Stimulated activated CD8-positive, alpha-beta memory T cell treated with anti-CD3 and anti-CD28 coated beads, Interleukin-15, amount 100 ng/mL, for 1 hour (primary cell): Measurements from ENCODE around the gene PBLD.
"Not testable (repeated sequence)": the region's sequence is repeated elsewhere in the genome, so short reads cannot be mapped to it uniquely, and the experiment has no call there.

Experiments used
- DNase-seq: peaks from one replicate; pipeline ENCODE4 v3.0.0-alpha.2; 2020; ENCODE audit warnings: low read depth

Gene PBLD

DNA sequence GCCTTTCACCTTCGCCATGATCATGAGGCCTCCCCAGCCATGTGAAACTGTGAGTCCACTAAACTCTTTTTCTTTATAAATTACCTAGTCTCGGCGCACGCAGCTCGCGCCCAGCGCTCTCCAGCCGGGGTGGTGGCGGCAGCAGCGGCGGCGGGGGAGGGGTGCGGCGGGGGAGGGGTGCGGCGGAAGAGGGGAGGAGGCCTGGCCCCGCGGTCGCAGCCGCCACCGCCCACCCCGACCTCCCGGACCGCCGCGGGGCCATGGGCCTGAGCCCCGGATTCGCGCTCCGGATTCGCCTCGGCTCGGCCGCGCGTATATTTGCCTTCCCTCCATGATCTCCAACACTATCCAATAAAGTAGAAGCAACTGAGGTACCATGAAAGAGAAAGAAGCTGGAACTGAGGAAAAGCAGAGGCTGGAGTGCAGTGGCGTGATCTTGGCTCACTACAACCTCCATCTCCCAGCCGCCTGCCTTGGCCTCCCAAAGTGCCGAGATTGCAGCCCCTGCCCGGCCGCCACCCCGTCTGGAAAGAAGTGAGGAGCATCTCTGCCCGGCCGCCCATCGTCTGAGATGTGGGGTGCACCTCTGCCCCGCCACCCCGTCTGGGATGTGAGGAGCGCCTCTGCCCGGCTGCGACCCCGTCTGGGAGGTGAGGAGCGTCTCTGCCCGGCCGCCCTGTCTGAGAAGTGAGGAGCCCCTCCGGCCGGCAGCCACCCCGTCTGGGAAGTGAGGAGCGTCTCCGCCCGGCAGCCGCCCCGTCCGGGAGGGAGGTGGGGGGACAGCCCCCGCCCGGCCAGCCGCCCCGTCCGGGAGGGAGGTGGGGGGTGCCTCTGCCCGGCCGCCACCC is 53.6 kb downstream of the PBLD start:
- DNase-seq, result not testable (repeated sequence)

DNA sequence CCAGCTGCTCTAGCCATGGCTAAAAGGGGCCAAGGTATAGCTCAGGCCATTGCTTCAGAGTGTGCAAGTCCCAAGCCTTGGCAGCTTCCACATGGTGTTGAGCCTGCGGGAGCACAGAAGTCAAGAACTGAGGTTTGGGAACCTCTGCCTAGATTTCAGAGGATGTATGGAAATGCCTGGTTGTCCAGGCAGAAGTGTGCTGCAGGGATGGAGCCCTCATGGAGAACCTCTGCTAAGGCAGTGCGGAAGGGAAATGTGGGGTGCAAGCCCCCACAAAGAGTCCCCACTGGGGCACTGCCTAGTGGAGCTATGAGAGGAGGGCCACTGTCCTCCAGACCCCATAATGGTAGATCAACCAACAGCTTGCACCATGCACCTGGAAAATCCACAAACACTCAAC is 54.9 kb downstream of the PBLD start:
- not testable (repeated sequence) for DNase-seq

DNA sequence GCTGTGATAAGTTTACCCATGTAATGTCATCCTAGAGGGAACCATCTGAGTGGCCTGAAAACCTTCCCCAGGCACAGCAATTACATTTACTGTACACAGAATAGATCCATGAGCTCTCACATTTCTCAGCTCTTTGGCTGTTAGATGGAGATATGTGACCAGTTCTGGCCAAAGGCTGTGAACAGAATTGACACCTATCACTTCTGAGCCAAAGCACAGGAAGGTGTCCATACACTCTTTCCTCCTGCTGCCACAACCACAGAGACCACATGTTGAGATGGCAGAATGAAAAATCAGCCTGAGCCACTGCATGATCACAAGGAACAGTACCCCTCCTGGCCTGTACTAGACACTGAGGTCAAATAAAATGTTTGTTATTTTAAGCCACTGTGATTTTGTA is 56.5 kb downstream of the PBLD start:
- DNase-seq, result no peak

DNA sequence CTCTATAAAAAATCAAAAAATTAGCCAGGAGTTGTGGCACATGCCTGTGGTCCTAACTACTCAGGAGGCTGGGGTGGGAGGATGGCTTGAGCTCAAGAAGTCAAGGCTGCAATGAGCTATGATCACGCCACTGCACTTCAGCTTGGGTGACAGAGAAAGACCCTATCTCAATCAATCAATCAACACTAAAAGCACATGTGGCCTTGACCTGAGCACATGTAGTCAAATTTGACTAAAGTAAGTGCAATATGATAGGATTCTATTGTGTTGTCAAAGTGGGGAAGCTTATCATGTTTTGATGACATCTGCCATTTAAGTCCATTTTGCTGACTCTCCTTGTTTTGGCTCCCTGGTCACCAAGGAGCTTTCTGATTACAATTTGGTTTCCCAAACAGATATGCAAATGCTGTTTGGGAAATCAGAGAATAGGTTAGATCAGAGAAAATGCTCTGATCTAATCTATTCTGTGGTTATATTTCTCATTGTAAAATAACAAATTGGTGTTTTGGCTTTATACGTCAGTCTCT is 57.1 kb downstream of the PBLD start:
- no peak for DNase-seq

DNA sequence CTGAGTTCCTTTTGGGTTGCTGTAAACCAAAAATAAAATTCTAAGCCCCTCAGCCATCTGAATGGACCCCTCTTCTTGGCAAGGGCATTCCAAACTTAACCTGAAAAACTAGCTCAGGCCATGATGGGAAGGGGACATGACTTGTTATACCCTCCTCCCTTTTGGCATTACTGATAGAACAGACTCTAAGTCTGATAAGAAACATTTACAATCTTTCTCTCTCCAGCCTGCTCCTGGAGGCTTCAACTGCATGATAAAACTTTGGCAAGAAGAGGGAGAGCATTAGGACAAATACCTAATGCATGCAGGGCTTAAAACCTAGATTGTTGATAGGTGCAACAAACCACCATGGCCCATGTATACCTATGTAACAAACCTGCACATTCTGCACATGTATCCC is 59.9 kb downstream of the PBLD start:
- DNase-seq, result no peak

DNA sequence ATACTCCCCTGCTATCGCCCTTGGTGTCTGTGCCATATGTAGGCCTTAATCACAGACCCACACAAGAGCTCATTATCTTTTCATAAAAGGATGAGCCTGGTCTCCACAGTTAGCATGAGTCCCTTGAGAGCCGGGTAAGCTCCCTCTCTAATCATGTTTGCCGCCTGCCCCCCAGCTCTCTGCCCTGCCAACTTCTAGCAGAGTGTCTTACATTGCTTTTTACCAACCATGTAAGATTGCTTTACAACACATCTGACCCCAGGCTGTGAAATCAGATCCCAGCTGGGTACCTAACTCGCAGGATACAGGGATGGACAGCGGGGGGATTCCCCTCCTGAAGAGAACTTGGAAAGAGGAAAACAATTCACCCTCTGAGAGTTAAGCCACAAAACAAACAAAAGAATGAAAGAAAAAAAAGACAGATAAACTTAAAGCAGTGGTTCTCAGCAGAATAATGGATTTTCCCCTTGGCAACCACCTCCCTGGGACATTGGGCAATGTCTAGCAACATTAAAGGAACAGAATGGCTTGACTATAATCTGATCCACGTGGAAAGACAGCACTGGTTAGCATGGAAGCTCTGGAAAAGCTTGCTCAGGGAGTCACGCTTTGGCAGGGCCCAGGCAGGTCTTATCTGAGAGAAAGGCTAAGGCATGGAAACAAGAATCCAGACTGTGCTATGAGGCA is 61.4 kb downstream of the PBLD start:
- no peak for DNase-seq

DNA sequence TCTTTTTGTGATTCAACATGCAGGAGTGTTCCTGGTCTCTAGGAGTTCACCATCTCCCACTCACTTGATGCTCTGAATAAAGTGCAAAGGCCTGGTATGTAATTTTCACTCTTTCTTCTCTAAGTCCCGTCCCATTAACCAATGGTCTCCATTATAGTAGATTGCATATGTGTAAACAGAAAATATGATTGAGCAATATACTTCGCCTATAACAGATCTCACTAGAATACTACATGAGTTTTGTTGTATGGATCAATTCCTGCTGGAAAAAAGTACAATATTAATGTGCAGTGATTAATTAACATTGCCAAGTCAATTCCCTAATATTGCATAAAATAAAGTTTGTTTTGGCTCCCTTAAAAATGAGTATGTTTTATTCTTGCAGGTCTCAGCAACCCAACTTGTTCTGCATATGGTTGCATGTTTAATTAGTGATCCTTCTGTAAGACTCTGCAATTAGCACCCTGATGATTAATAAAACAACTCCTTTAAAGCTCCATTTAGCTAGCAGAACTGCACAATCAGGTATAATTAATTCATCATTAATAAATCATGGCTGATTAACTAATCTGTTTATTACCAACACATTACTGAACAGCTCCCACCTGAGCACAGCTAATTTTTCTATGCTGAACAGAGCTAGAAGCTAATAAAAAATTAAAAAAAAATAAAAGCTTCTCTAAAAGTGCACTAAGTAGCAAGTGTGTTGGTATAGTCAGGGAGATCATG is 63.0 kb downstream of the PBLD start:
- DNase-seq, result no peak

DNA sequence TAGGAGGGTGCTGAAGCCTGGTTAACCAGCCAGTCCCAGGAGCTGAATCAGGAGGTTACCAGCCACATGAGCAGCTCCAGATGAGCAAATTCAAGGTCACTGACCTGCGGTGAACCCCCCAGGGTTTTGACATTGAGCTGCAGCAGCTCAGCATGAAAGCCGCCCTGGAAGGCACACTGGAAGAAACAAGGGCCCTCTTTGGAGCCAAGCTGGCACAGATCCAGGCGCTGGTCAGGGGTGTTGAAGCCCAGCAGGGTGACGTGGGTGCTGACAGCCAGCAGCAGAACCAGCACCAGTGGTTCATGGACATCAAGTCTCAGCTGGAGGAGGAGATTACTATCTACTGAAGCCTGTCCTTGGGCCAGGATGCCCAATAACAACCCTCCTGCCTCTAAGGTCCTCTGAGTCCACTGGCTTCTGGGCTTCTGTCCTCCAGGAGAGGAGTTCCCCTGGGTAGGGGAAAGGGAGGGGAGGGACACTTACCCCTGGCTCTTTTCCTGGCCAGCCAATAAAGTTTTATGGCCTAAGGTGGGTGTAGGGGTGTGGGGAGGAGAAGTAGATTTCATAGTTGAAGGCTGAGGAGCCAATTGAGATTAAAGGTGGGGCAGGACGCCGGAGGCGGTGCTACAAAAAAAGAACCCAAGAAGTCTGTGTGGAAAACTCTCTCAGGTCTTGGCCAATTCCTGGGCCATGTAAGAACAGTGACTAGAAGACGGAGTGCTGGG is 71.4 kb downstream of the PBLD start:
- DNase-seq, result no peak

DNA sequence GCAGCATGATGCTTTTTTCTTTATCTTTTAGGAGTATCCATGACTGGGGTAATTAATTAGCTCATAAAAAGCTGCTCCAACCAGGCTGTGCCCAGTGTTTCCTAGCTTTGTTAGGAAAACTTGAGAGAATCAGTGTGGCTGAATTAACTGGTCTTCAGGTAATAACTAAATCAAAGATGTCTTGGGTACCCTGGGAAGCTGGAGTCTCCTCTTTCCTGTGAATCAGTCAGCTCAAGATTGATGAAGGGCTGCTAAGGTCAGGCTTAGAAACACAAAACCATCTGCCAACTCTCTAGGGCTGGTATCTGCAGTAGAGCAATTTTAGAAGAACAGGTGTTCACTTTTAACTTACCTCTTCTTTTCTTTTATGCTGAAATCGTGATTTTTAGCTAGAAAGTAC is 79.4 kb downstream of the PBLD start:
- DNase-seq, result no peak

DNA sequence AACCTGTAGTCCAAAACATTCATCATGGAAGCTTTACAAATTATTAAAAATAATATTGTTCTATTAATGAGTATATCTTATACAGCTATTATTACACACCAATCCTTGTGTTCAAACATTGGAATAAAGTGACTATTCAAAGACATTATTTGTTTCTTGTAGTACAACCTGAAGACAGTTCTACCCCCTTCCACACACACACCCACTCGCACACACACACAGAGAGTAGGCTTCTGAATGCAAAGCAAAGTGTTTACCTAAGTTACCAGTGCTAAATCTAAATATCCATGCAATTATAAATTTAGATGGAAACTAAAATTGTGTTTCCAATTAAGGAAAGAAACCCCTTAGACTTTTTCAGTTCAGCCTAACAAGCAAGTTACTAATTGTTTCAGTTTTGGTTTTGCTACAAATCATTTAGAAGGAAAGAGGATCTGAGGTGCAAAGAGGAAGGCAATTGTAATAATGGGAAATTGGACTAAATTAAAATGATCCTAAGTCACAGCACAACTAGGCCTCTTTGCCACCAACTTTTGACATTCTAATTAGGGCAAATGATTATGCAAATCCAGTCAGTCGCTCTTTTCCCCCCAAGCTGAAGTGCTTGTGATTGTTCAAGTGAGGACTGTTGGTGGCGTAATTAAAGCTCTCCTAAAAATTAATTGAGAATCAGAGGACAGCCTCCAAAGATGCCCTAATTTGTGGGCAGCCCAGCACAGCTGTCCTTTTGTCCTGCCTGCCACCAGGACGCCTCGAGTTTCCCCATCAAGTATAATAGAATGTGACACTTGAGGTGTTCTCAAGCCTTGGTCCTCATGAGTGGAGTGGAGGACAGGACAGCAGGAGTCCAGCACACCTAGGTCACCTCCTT is 80.9 kb downstream of the PBLD start:
- DNase-seq, result no peak

DNA sequence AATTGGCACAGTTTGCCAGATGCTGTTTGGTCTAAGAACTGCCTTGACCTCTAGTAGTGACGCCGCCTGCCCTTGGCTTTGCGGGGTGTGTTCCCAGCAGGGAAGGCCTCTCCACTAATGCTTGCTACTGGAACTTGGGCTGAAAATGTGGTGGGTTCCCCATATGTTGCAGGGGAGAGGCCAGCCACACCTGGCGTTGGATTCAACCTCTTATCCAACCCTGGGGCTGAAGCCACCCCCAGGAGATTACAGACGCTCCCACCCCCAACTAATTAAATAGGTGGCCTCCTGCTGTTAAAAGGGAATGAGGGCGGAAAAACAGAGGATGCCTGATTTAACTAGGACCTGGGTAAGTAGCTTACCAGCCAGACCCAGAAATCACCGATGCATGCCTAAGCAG is 81.6 kb downstream of the PBLD start:
- DNase-seq, result no peak

DNA sequence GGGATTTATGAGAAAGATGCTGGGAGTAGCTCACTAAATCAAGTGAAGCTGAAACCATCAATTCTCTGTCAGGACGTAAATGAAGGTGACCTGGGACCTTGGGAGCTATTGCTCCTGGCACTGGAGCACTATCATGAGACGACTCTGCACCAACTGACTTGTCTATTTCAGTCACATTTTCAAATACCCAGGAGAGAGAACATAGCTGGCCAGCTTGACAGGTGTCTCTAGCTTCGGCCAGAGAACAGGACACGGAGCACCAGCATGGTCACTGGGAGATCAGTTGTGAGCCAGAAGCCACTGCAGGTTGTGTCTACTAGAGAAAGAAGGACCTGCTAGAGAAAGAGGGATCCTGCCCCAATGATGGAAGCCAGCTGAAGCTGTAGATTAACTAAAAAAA is 83.4 kb downstream of the PBLD start:
- DNase-seq, result no peak

DNA sequence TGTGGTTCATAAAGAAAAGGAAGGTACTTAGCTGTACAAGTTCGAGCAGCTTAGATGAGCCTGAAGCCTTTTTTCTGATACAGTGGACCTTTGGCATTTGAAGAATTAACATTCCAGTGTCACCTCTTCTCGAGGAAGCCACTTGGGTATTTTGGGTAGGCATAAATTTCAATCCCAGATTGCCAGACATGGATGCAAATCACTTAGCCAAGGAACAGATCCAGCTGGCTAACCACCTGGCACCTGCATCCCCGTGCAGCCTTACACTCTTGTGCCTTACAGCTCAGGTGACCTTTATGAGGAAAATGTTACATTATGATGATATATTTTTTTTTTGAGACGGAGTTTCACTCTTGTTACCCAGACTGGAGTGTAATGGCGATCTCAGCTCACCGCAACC is 84.8 kb downstream of the PBLD start:
- no peak for DNase-seq

DNA sequence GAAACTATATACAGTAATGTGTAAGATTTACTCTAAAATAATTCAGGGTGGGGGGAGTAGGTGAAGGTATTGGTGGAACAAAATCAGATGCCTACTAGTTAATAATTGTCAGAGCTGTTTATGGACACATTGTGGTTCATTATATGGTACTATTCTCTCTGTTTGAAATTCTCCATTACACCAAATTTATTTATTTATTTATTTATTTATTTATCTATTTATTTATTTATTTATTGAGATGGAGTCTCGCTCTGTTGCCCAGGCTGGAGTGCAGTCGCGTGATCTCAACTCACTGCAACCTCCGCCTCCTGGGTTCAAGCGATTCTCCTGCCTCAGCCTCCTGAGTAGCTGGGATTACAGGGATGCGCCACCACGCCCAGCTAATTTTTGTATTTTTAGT is 86.3 kb downstream of the PBLD start:
- not testable (repeated sequence) for DNase-seq

DNA sequence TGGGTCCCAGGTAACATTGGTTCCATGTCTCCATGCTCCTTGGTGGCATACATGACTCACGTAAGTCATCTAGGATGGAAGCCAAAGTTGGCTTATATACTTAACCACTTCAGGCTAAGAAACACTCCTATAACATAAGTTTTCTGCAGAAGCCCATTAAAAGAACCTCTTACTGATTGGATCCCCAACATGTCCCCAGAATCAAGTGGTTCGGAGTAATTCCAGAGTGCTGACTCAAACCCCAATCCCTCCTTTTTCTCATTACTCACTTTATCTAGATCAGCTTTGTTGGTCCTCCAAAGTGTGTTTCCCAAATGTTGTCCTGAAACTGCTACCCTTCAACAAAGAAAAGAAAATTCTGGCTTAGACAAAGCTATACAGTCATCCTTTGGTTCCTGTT is 90.7 kb downstream of the PBLD start:
- no peak for DNase-seq

DNA sequence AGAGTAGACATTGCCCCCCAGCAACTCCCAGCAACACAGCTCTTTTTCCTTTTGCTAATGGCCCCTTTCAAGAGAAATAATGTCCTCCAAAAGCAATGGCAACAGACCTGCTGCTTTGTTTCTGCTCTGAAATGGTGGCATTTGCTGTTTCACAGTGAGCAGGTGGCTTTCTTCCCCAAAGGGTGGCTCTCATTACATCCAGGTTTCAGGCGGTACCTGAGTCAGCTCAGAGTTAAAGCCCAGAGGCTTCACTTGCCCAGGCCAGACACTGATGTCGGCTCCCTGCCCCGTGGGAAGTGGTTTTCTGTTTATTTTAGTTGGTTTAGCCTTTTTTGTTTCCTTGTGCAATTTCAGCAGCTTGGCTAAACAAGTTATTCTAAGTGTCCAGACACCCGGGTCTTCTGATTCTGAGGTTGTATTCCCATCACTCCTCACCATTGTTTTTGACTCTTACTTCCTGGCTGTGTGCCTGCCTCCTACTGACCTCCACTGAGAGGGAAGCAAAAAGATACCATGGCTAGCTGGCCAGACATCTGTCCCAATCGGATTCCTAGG is 93.1 kb downstream of the PBLD start:
- DNase-seq, result no peak

DNA sequence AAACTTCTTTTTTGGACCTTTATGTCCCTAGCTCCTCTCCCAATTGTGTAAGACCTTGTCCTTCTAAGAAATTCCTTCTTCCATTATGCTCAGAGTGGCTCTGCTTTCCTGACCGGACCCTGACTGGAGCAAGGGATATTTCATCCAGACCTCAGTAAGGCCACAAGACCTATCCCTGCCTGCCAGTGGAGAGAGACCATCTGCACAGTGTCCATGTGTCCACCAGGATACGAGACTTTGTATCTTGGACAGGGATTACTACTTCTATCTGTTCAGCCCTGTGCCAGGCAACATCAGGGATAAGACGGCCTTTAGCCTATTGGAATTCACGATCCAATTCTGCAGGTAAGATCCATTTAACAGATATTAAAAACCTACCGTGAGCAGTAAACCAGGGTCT is 93.7 kb downstream of the PBLD start:
- no peak for DNase-seq

DNA sequence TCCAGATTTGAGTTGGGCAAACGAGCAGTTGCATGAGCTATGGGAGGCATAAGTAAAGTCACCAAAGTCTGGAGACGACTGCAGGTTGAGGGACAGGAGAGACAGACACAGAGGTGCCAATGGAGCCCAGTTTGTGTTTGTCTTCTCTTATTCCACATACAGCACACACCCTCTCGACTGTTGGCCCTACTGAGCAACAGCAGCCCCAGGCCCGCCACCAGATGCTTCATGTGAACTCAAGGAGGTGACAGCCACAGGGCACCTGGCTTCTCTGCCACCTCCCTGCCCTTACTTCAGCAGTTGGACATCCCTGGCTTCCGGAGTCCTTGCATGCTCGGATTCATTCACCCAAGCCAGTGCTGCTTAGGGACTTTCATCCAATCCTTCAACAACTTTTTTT is 94.4 kb downstream of the PBLD start:
- no peak for DNase-seq

DNA sequence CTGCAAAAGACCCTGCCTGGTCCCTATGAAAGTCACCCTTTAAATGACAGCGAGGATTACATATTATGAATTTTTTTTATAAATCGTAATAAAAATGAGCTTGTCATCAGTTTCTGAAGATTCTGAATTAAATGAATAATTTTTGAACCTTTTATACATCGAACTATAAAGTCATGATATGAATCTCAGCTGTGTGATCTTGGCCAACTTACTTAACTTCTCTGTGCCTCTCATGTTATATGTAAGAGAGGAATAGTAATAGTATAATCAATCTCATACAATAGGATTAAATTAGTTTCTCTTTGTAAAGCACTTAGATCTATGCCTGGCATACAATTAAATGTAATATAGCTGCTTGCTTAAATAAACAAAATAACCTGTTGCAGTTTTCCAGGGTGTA is 95.6 kb downstream of the PBLD start:
- DNase-seq, result no peak

DNA sequence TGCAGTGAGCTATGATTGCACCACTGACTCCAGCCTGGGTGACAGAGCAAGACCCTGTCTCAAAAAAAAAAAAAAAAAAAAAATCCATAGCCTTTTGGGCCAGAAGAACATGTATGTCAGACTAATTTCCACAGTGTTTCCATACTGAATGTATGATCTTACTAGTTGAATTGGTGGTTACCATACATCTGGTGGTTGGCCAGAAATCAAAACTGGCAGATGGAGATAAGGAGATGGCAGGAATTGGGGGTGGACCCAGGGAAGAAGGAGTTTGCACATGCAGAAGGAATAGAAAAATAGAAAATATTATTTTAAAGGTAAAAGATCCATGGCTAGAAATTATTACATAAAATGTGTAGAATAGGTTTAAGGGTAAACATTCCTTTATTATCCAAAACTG is 97.1 kb downstream of the PBLD start:
- no peak for DNase-seq

DNA sequence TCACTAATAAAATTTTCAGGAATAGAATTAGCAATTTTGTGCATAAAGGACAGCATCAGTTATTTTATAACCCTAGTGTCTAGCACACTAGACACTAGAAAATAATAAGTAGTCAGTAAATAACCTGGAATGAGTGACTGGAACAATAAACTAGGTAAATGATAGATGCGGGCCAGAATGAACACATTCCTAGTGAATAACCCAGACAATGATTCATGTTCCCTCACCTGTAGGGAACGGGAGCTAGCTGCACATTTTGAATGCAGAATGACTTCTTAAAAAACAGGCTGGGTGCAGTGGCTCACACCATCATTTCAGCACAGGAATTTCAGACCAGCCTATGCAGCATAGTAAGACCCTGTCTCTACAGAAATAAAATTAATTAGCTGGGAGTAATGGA is 97.6 kb downstream of the PBLD start:
- no peak for DNase-seq
